SK-N-SH (cell line): ENCODE data around the gene PARVB. TPM values are rescaled to one million over a fixed set of nuclear protein-coding genes. Genes with fewer than 3 reads are reported as not detected.

Experiments used
- CTCF ChIA-PET: fragments of 300-600, 350-600 bp; formaldehyde crosslinking; extraction: SDS; loops from one replicate; lab custom pipeline; 2021; lab: Yijun Ruan, JAX
- POLR2A ChIA-PET: fragments of 350-600 bp; sonication (Branson Sonifier 250); formaldehyde crosslinking; extraction: SDS; loops from one replicate; lab custom pipeline; 2020; ENCODE audit warnings: antibody characterized with exemption, inconsistent platforms; lab: Yijun Ruan, JAX
- DNase-seq: peaks from one replicate; pipeline ENCODE4 v3.0.0; 2012
- H2AFZ ChIP-seq: fragments of 200-600 bp; sonication (generic); 2 replicates; pipeline ENCODE4 v1.8.1; 2016; ENCODE audit warnings: antibody characterized with exemption, mild to moderate bottlenecking, low read depth
- H3F3A ChIP-seq: fragments of 200-600 bp; sonication (generic); replicated peaks from 2 replicates; pipeline ENCODE3; 2016; ENCODE audit warnings: antibody characterized with exemption, mild to moderate bottlenecking; ENCODE audit not compliant: insufficient read depth
- H3K27ac ChIP-seq, 2 experiments: fragments of 200-500 bp in 1 of 2; fragments of 200-600 bp in 1 of 2; sonication (Bioruptor generic) in 1 of 2; sonication (generic), shearing (Covaris generic) in 1 of 2; 2 replicates each; pipeline versions ENCODE4 v1.5.1 to v1.6.1; 2014 to 2016; ENCODE audit warnings: low read depth in 2 of 2, inconsistent platforms in 1 of 2, low read length in 1 of 2, mild to moderate bottlenecking in 1 of 2, mixed read lengths in 1 of 2
- H3K27me3 ChIP-seq: fragments of 200-600 bp; sonication (generic), shearing (Covaris generic); 2 replicates; pipeline ENCODE4 v1.6.1; 2016; ENCODE audit warnings: mixed run types; ENCODE audit not compliant: insufficient read depth
- H3K36me3 ChIP-seq, 2 experiments: fragments of 200-500 bp in 1 of 2; fragments of 200-600 bp in 1 of 2; sonication (Bioruptor generic) in 1 of 2; sonication (generic) in 1 of 2; replicated peaks in 1 of 2; 2 replicates each; pipeline versions ENCODE3 to v1.5.1; 2014 to 2016; ENCODE audit warnings: low read length in 1 of 2, mild to moderate bottlenecking in 1 of 2; ENCODE audit not compliant: insufficient read depth in 2 of 2, control insufficient read depth in 1 of 2
- H3K4me1 ChIP-seq, 2 experiments: fragments of 200-500 bp in 1 of 2; fragments of 200-600 bp in 1 of 2; sonication (Bioruptor generic) in 1 of 2; sonication (generic), shearing (Covaris generic) in 1 of 2; 2 replicates each; pipeline versions ENCODE4 v1.5.1 to v1.6.1; 2014 to 2016; ENCODE audit warnings: low read depth in 1 of 2, low read length in 1 of 2, mixed run types in 1 of 2; ENCODE audit not compliant: insufficient read depth in 2 of 2, control insufficient read depth in 1 of 2
- H3K4me2 ChIP-seq: fragments of 200-600 bp; sonication (generic), shearing (Covaris generic); 2 replicates; pipeline ENCODE4 v1.6.1; 2017; ENCODE audit warnings: mixed run types
- H3K4me3 ChIP-seq, 2 experiments: fragments of 200-500 bp in 1 of 2; fragments of 200-600 bp in 1 of 2; sonication (Bioruptor generic) in 1 of 2; sonication (generic), shearing (Covaris generic) in 1 of 2; 2 replicates each; pipeline versions ENCODE4 v1.5.1 to v1.8.1; 2014 to 2016; ENCODE audit warnings: low read depth in 2 of 2, inconsistent platforms in 1 of 2, low read length in 1 of 2, mild to moderate bottlenecking in 1 of 2, mixed read lengths in 1 of 2, moderate library complexity in 1 of 2
- H3K79me2 ChIP-seq: fragments of 200-600 bp; sonication (generic); 2 replicates; pipeline ENCODE4 v1.8.1; 2017; ENCODE audit warnings: mild to moderate bottlenecking; ENCODE audit not compliant: insufficient read depth
- H3K9ac ChIP-seq: fragments of 200-600 bp; sonication (generic); 2 replicates; pipeline ENCODE4 v1.6.1; 2017; ENCODE audit warnings: mixed run types
- H3K9me2 ChIP-seq: fragments of 200-600 bp; sonication (generic); 2 replicates; pipeline ENCODE4 v1.6.1; 2017; ENCODE audit warnings: mixed run types
- H3K9me3 ChIP-seq: fragments of 200-600 bp; sonication (generic); 2 replicates; pipeline ENCODE4 v1.6.1; 2017; ENCODE audit warnings: mixed run types, mild to moderate bottlenecking, moderate library complexity
- H4K20me1 ChIP-seq: fragments of 200-600 bp; sonication (generic); 2 replicates; pipeline ENCODE4 v1.6.1; 2017; ENCODE audit warnings: mild to moderate bottlenecking, mixed run types; ENCODE audit not compliant: insufficient read depth
- CHD2 ChIP-seq: fragments of 150-350 bp; IDR thresholded peaks from 2 replicates; pipeline ENCODE4 v1.6.1; 2018; ENCODE audit warnings: low read length; ENCODE audit not compliant: partially characterized antibody
- EZH2phosphoT487 ChIP-seq: fragments of 200-600 bp; sonication (generic); IDR thresholded peaks from 2 replicates; pipeline ENCODE4 v1.6.1; 2017; ENCODE audit warnings: low read depth, mixed run types, mild to moderate bottlenecking, antibody characterized with exemption, moderate library complexity, borderline replicate concordance
- FOSL2 ChIP-seq: IDR thresholded peaks from 2 replicates; pipeline ENCODE4 v1.4.0; 2012; ENCODE audit warnings: low read depth, mild to moderate bottlenecking, moderate library complexity, borderline replicate concordance
- MXI1 ChIP-seq: IDR thresholded peaks from 2 replicates; pipeline ENCODE4 v1.6.1; 2012; ENCODE audit warnings: mild to moderate bottlenecking, low read depth, low read length, improper control_type of control experiment
- NFIC ChIP-seq: IDR thresholded peaks from 2 replicates; pipeline ENCODE4 v1.4.0; 2012; ENCODE audit warnings: borderline replicate concordance
- NRF1 ChIP-seq: IDR thresholded peaks from 2 replicates; pipeline ENCODE4 v1.6.1; 2012; ENCODE audit warnings: low read depth, mild to moderate bottlenecking, low read length
- RCOR1 ChIP-seq: fragments of 150-350 bp; IDR thresholded peaks from 2 replicates; pipeline ENCODE4 v1.6.1; 2017; ENCODE audit warnings: antibody characterized with exemption, low read length
- RFX5 ChIP-seq: IDR thresholded peaks from 2 replicates; pipeline ENCODE4 v1.6.1; 2012; ENCODE audit warnings: mild to moderate bottlenecking, improper control_type of control experiment, low read length
- TEAD4 ChIP-seq: IDR thresholded peaks from 2 replicates; pipeline ENCODE4 v1.4.0; 2012; ENCODE audit warnings: mild to moderate bottlenecking, borderline replicate concordance; ENCODE audit not compliant: insufficient read depth
- WGBS: methylation state at CpG from one replicate; pipeline ENCODE4 v1.1.6; 2017; ENCODE audit warnings: low lambda C conversion rate; 5-methylcytosine and 5-hydroxymethylcytosine counted together
- polyA plus RNA-seq, 3 experiments: library from polyadenylated mRNA; depleted of rRNA; stranded (reverse); fragments of >200 nt; gene quantifications; 2 replicates each; pipeline ENCODE4 v1.2.3, GENCODE V29; 2012
- TF ChIP-seq, protein P1 (sequence below): IDR thresholded peaks from 2 replicates; pipeline ENCODE4 v1.4.0; 2012; ENCODE audit warnings: low read depth
- TF ChIP-seq, protein P2 (sequence below): fragments of 150-350 bp; IDR thresholded peaks from 2 replicates; pipeline ENCODE4 v1.6.1; 2016; ENCODE audit warnings: mild to moderate bottlenecking, low read depth, low read length
- TF ChIP-seq, protein P3 (sequence below): fragments of 200-600 bp; sonication (generic); IDR thresholded peaks from 2 replicates; pipeline ENCODE4 v1.6.1; 2017; ENCODE audit warnings: antibody characterized with exemption, mild to moderate bottlenecking, moderate library complexity
- TF ChIP-seq, protein P4 (sequence below): IDR thresholded peaks from 2 replicates; pipeline ENCODE4 v1.6.1; 2012; ENCODE audit warnings: mild to moderate bottlenecking, low read depth, low read length, moderate library complexity
- TF ChIP-seq, protein P5 (sequence below): IDR thresholded peaks from 2 replicates; pipeline ENCODE4 v1.4.0; 2012; ENCODE audit warnings: low read depth, borderline replicate concordance

The PARVB gene
- polyA plus RNA-seq, 1 of the 3 experiments (the other 2 are of a cell fraction): 87.8 TPM

DNA sequence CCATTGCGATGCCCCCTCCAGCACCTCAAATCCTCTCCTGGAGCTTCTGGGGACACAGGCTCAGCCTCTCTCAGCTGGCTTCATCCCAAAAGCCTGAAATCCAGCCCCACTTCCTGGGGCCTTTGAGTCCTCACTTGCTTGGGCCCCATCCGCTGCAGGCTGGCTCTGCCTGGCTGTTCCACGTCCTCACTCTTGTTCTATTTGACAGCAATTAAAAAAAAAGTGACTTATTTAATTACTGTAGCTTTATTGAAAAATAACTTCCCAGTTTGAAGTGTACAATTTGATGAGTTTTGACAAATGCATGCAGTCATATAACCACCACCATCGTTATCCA, 183.8 kb downstream of the PARVB start:
- H2AFZ ChIP-seq: no peak overlapping the region
- no peaks in the 10 kb centered on the region; the same call in 1 of the 2 replicates for H3K9me3 ChIP-seq
- CTCF ChIA-PET: interaction anchor here (0.8 to 1.8 kb wide), 2 partner anchors 11 to 55 kb away, joined by 3 to 5 read pairs; no protein-coding TSS in a partner anchor
- no peak for DNase-seq
- TF ChIP-seq RCOR1: no peak
- TF ChIP-seq, protein P1, sequence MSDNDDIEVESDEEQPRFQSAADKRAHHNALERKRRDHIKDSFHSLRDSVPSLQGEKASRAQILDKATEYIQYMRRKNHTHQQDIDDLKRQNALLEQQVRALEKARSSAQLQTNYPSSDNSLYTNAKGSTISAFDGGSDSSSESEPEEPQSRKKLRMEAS: no peak
- TF ChIP-seq NFIC: no peak
- TF ChIP-seq, protein P2, sequence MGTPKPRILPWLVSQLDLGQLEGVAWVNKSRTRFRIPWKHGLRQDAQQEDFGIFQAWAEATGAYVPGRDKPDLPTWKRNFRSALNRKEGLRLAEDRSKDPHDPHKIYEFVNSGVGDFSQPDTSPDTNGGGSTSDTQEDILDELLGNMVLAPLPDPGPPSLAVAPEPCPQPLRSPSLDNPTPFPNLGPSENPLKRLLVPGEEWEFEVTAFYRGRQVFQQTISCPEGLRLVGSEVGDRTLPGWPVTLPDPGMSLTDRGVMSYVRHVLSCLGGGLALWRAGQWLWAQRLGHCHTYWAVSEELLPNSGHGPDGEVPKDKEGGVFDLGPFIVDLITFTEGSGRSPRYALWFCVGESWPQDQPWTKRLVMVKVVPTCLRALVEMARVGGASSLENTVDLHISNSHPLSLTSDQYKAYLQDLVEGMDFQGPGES: no peak
- TF ChIP-seq CHD2: no peak
- TF ChIP-seq, protein P3, sequence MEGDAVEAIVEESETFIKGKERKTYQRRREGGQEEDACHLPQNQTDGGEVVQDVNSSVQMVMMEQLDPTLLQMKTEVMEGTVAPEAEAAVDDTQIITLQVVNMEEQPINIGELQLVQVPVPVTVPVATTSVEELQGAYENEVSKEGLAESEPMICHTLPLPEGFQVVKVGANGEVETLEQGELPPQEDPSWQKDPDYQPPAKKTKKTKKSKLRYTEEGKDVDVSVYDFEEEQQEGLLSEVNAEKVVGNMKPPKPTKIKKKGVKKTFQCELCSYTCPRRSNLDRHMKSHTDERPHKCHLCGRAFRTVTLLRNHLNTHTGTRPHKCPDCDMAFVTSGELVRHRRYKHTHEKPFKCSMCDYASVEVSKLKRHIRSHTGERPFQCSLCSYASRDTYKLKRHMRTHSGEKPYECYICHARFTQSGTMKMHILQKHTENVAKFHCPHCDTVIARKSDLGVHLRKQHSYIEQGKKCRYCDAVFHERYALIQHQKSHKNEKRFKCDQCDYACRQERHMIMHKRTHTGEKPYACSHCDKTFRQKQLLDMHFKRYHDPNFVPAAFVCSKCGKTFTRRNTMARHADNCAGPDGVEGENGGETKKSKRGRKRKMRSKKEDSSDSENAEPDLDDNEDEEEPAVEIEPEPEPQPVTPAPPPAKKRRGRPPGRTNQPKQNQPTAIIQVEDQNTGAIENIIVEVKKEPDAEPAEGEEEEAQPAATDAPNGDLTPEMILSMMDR: no peak
- TF ChIP-seq FOSL2: no peak
- TF ChIP-seq EZH2phosphoT487: no peak
- TF ChIP-seq, protein P4, sequence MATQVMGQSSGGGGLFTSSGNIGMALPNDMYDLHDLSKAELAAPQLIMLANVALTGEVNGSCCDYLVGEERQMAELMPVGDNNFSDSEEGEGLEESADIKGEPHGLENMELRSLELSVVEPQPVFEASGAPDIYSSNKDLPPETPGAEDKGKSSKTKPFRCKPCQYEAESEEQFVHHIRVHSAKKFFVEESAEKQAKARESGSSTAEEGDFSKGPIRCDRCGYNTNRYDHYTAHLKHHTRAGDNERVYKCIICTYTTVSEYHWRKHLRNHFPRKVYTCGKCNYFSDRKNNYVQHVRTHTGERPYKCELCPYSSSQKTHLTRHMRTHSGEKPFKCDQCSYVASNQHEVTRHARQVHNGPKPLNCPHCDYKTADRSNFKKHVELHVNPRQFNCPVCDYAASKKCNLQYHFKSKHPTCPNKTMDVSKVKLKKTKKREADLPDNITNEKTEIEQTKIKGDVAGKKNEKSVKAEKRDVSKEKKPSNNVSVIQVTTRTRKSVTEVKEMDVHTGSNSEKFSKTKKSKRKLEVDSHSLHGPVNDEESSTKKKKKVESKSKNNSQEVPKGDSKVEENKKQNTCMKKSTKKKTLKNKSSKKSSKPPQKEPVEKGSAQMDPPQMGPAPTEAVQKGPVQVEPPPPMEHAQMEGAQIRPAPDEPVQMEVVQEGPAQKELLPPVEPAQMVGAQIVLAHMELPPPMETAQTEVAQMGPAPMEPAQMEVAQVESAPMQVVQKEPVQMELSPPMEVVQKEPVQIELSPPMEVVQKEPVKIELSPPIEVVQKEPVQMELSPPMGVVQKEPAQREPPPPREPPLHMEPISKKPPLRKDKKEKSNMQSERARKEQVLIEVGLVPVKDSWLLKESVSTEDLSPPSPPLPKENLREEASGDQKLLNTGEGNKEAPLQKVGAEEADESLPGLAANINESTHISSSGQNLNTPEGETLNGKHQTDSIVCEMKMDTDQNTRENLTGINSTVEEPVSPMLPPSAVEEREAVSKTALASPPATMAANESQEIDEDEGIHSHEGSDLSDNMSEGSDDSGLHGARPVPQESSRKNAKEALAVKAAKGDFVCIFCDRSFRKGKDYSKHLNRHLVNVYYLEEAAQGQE: no peak
- no peak for TF ChIP-seq NRF1
- no peak for TF ChIP-seq RFX5
- no peak for TF ChIP-seq TEAD4
- TF ChIP-seq, protein P5, sequence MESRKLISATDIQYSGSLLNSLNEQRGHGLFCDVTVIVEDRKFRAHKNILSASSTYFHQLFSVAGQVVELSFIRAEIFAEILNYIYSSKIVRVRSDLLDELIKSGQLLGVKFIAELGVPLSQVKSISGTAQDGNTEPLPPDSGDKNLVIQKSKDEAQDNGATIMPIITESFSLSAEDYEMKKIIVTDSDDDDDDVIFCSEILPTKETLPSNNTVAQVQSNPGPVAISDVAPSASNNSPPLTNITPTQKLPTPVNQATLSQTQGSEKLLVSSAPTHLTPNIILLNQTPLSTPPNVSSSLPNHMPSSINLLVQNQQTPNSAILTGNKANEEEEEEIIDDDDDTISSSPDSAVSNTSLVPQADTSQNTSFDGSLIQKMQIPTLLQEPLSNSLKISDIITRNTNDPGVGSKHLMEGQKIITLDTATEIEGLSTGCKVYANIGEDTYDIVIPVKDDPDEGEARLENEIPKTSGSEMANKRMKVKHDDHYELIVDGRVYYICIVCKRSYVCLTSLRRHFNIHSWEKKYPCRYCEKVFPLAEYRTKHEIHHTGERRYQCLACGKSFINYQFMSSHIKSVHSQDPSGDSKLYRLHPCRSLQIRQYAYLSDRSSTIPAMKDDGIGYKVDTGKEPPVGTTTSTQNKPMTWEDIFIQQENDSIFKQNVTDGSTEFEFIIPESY: no peak
- TF ChIP-seq MXI1: no peak
- TF ChIP-seq, all 33 proteins: peak for 0
- Histone ChIP-seq H3K4me1 (no peaks in the 10 kb centered on the region; a peak in 1 of 4 replicates), H3K9me2 (no peaks in the 10 kb centered on the region), H3K4me2 (no peak overlapping the region), H3K79me2 (no peaks in the 10 kb centered on the region), H3K36me3 (no peaks in the 10 kb centered on the region), H3K4me3 (no peak overlapping the region), H4K20me1 (no peaks in the 10 kb centered on the region), H3K27me3 (no peaks in the 10 kb centered on the region), H3K9ac (no peak overlapping the region), H3F3A (no peaks in the 10 kb centered on the region), H3K27ac (no peak overlapping the region)
- 67% methylated on average over 4 of the region's 4 CpGs for WGBS
- POLR2A ChIA-PET: no interaction called here
